ENCODE results near the gene MAD1L1. TPM values are rescaled to one million over a fixed set of nuclear protein-coding genes. Genes with fewer than 3 reads are reported as not detected.

Gene MAD1L1
- total RNA-seq, 4 donors from 2014 or later: 8.0 to 52.7 (median 26.7) TPM

DNA sequence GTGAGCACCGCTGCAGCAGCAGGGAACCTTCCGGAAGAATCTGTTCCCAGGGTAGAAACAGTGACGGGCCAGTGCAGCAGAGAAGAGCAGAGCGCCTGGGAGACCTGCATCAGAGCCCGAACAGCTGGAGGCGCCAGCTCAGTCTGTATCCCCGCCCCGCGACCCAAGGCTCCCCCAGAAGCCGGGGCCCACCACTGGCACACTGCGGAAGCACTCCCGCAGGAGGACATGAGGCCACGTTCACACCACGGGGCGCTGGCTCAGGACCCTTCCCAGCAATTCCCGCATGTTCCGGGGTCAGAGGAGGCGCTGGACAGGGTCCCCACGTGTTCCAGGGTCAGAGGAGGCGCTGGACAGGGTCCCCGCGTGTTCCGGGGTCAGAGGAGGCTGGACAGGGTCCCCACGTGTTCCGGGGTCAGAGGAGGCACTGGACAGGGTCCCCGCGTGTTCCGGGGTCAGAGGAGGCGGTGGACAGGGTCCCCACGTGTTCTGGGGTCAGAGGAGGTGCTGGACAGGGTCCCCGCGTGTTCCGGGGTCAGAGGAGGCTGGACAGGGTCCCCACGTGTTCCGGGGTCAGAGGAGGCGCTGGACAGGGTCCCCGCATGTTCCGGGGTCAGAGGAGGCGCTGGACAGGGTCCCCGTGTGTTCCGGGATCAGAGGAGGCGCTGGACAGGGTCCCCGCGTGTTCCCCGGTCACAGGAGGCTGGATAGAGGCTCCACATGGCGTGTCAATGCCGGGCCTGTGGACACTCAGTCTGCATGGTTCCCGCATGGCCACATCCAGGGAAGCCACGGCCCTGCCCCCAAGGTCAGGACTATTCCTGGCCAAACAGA is 117.6 kb downstream of the MAD1L1 start:
- 94 to 100% methylated on average over 3 to 49 of the region's 49 CpGs for WGBS, 2 donors (ENCODE audit: low coverage in 1 of 2)
- peaks cover 7 to 21% (median 10%) of the 10 kb centered on the region in 4 donors for H3K4me1 ChIP-seq
- intact Hi-C loops (cut with DNase I; ENCODE audit: low total_unique reads) (no loop called here), in situ Hi-C loops (cut with MboI; ENCODE audit: low pct_ligation_motif_present in 1 of 4, low pct_unique_long_range_greater_than_20kb in 1 of 4, low sequenced_read_pairs in 3 of 4) (no loop called here)
- H3K27me3 ChIP-seq: no peaks in the 10 kb centered on the region
- no peak overlapping the region for H3K27ac ChIP-seq
- no peaks in the 10 kb centered on the region for H3K9me3 ChIP-seq
- no peak for DNase-seq
- no peaks in the 10 kb centered on the region for H3K36me3 ChIP-seq
- TF ChIP-seq CTCF (IDR thresholded peaks at IDR 0.05): no peak
- no peak for TF ChIP-seq EP300 (IDR thresholded peaks at IDR 0.05; ENCODE audit: low read depth)
- TF ChIP-seq POLR2AphosphoS5 (IDR thresholded peaks at IDR 0.05): no peak
- no peak for TF ChIP-seq POLR2A (IDR thresholded peaks at IDR 0.05)
- H3K4me3 ChIP-seq: no peak overlapping the region

DNA sequence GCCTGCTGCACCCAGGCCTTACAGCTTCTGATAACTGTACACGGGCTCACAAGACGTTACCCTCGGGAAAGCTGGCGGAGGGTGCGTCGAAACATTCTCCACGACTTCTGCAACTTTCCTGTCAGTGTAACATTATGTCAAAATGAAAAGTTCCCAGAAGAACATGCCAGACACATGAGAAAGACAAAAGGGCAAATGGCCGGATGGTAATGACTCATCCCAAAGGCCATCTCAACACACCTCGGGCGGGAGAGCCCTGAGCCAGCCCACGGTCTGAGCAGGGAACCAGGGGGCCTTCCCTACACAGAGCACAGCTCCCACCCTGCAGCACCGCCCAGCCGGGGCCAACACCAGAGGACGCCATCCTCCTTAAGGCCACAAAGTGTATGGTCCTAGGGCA is 118.7 kb downstream of the MAD1L1 start:
- H3K36me3 ChIP-seq: no peaks in the 10 kb centered on the region
- 87 to 90% methylated on average over 6 to 14 of the region's 14 CpGs for WGBS, 2 donors (ENCODE audit: low coverage in 1 of 2)
- peaks cover 7 to 21% (median 10%) of the 10 kb centered on the region in 4 donors for H3K4me1 ChIP-seq
- no peaks in the 10 kb centered on the region for H3K27me3 ChIP-seq
- no peaks in the 10 kb centered on the region for H3K9me3 ChIP-seq
- TF ChIP-seq CTCF (IDR thresholded peaks at IDR 0.05): no peak
- no peak overlapping the region for H3K27ac ChIP-seq
- intact Hi-C loops (cut with DNase I; ENCODE audit: low total_unique reads) (no loop called here), in situ Hi-C loops (cut with MboI; ENCODE audit: low pct_ligation_motif_present in 1 of 4, low pct_unique_long_range_greater_than_20kb in 1 of 4, low sequenced_read_pairs in 3 of 4) (no loop called here)
- H3K4me3 ChIP-seq: no peak overlapping the region
- DNase-seq: no peak

- Histone ChIP-seq H3K4me1 (peaks cover 7 to 21% (median 10%) of the 10 kb centered on the region in 4 donors), H3K27ac (no peak overlapping the region), H3K4me3 (no peak overlapping the region), H3K36me3 (no peaks in the 10 kb centered on the region), H3K9me3 (no peaks in the 10 kb centered on the region), H3K27me3 (no peaks in the 10 kb centered on the region)
- intact Hi-C loops (cut with DNase I; ENCODE audit: low total_unique reads) (no loop called here), in situ Hi-C loops (cut with MboI; ENCODE audit: low pct_ligation_motif_present in 1 of 4, low pct_unique_long_range_greater_than_20kb in 1 of 4, low sequenced_read_pairs in 3 of 4) (no loop called here)
- no peak for DNase-seq
- no peak for TF ChIP-seq CTCF (IDR thresholded peaks at IDR 0.05)
- no peak for TF ChIP-seq EP300 (IDR thresholded peaks at IDR 0.05; ENCODE audit: low read depth)
- no peak for TF ChIP-seq POLR2A (IDR thresholded peaks at IDR 0.05)
- TF ChIP-seq POLR2AphosphoS5 (IDR thresholded peaks at IDR 0.05): no peak
- 80 to 82% methylated on average over 21 to 31 of the region's 31 CpGs for WGBS, 2 donors (ENCODE audit: low coverage in 1 of 2)
Observed at GRCh38 chr7:2112261-2113198, 120.2 kb downstream of the MAD1L1 start.

DNA sequence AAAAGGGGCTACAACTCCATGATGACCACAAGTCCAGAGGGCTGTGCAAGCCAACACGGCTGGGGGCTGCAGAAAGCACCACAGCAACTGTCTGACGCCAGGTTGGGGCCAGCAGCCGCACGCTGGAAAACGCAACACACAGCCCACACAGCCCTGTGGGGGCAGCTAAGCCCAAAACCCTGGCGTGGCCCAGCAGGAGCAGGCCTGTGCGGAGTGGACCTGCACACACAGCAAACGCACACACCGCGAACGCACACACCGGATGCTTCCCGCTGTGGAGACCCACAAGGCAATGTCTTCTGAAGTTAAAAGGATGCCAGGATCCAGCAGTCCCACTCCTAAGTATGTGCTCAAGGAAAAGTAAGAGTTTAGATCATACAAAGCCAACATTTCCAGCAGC is 121.2 kb downstream of the MAD1L1 start:
- peak overlapping the region in 1 of 4 donors; percentile 18 for H3K4me3 ChIP-seq
- no peaks in the 10 kb centered on the region for H3K9me3 ChIP-seq
- intact Hi-C loops (cut with DNase I; ENCODE audit: low total_unique reads): no loop called here
- DNase-seq: no peak
- H3K4me1 ChIP-seq: peaks cover 6 to 15% (median 10%) of the 10 kb centered on the region in 4 donors
- H3K27me3 ChIP-seq: no peaks in the 10 kb centered on the region
- no peaks in the 10 kb centered on the region for H3K36me3 ChIP-seq
- 96% methylated on average over 13 of the region's 13 CpGs; no CpG with 5 or more reads in 1 of the 2 donors for WGBS, 2 donors (ENCODE audit: low coverage in 1 of 2)
- no peak overlapping the region for H3K27ac ChIP-seq
- in situ Hi-C loops (cut with MboI; ENCODE audit: low pct_ligation_motif_present in 1 of 4, low pct_unique_long_range_greater_than_20kb in 1 of 4, low sequenced_read_pairs in 3 of 4): no loop called here
- TF ChIP-seq POLR2AphosphoS5 (IDR thresholded peaks at IDR 0.05): no peak
- TF ChIP-seq CTCF (IDR thresholded peaks at IDR 0.05): no peak
- TF ChIP-seq EP300 (IDR thresholded peaks at IDR 0.05; ENCODE audit: low read depth): no peak
- TF ChIP-seq POLR2A (IDR thresholded peaks at IDR 0.05): no peak
